ENCODE results near the gene PTPRG. TPM values are rescaled to one million over a fixed set of nuclear protein-coding genes. Genes with fewer than 3 reads are reported as not detected.

Gene PTPRG
- total RNA-seq, 1 experiment from 2014 or later = 0.74 TPM

GRCh38 chr3:61674596-61674995 is 113.2 kb downstream of the PTPRG start:
- ChIA-PET POLR2A (no interaction called here), CTCF (no interaction called here)
- ATAC-seq (no peak), DNase-seq (ENCODE audit: low read depth, low spot score) (no peak)
- in situ Hi-C loops (cut with HindIII; ENCODE audit: low pct_unique_long_range_greater_than_20kb, low sequenced_read_pairs) = no loop called here
- no peaks in the 10 kb centered on the region for H3K4me1 ChIP-seq (ENCODE audit: control insufficient read depth, insufficient read depth, low read length)
- H3K36me3 ChIP-seq (ENCODE audit: control insufficient read depth, insufficient read depth, low read length) = no peaks in the 10 kb centered on the region
- no TSS peak for BruUV-seq (replicated peaks)
- H3K9me3 ChIP-seq (ENCODE audit: control insufficient read depth, insufficient read depth, low read depth, low read length) = no peaks in the 10 kb centered on the region
- intact Hi-C loops (cut with micrococcal nuclease; ENCODE audit: unreplicated experiment) = no loop called here
- H3K27ac ChIP-seq (ENCODE audit: low read length) = no peak overlapping the region
- no peak overlapping the region for H3K4me3 ChIP-seq (ENCODE audit: low read depth in 2 of 2, low read length in 2 of 2)
- no peaks in the 10 kb centered on the region for H3K27me3 ChIP-seq (ENCODE audit: control insufficient read depth, insufficient read depth, low read length)
- TF ChIP-seq SIN3A (IDR thresholded peaks at IDR 0.05; ENCODE audit: borderline replicate concordance, insufficient read depth, low read depth, low read length) = no peak
- TF ChIP-seq TCF7L2 (IDR thresholded peaks at IDR 0.05; ENCODE audit: low read depth, low read length) = no peak
- TF ChIP-seq, protein P1, sequence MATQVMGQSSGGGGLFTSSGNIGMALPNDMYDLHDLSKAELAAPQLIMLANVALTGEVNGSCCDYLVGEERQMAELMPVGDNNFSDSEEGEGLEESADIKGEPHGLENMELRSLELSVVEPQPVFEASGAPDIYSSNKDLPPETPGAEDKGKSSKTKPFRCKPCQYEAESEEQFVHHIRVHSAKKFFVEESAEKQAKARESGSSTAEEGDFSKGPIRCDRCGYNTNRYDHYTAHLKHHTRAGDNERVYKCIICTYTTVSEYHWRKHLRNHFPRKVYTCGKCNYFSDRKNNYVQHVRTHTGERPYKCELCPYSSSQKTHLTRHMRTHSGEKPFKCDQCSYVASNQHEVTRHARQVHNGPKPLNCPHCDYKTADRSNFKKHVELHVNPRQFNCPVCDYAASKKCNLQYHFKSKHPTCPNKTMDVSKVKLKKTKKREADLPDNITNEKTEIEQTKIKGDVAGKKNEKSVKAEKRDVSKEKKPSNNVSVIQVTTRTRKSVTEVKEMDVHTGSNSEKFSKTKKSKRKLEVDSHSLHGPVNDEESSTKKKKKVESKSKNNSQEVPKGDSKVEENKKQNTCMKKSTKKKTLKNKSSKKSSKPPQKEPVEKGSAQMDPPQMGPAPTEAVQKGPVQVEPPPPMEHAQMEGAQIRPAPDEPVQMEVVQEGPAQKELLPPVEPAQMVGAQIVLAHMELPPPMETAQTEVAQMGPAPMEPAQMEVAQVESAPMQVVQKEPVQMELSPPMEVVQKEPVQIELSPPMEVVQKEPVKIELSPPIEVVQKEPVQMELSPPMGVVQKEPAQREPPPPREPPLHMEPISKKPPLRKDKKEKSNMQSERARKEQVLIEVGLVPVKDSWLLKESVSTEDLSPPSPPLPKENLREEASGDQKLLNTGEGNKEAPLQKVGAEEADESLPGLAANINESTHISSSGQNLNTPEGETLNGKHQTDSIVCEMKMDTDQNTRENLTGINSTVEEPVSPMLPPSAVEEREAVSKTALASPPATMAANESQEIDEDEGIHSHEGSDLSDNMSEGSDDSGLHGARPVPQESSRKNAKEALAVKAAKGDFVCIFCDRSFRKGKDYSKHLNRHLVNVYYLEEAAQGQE (IDR thresholded peaks at IDR 0.05; ENCODE audit: insufficient read depth in 1 of 2, low read depth in 2 of 2, low read length in 1 of 2) = no peak
- no peak for TF ChIP-seq POLR2AphosphoS5 (IDR thresholded peaks at IDR 0.05; ENCODE audit: low read depth, low read length)
- TF ChIP-seq, protein P2, sequence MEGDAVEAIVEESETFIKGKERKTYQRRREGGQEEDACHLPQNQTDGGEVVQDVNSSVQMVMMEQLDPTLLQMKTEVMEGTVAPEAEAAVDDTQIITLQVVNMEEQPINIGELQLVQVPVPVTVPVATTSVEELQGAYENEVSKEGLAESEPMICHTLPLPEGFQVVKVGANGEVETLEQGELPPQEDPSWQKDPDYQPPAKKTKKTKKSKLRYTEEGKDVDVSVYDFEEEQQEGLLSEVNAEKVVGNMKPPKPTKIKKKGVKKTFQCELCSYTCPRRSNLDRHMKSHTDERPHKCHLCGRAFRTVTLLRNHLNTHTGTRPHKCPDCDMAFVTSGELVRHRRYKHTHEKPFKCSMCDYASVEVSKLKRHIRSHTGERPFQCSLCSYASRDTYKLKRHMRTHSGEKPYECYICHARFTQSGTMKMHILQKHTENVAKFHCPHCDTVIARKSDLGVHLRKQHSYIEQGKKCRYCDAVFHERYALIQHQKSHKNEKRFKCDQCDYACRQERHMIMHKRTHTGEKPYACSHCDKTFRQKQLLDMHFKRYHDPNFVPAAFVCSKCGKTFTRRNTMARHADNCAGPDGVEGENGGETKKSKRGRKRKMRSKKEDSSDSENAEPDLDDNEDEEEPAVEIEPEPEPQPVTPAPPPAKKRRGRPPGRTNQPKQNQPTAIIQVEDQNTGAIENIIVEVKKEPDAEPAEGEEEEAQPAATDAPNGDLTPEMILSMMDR (IDR thresholded peaks at IDR 0.05) = no peak

DNA sequence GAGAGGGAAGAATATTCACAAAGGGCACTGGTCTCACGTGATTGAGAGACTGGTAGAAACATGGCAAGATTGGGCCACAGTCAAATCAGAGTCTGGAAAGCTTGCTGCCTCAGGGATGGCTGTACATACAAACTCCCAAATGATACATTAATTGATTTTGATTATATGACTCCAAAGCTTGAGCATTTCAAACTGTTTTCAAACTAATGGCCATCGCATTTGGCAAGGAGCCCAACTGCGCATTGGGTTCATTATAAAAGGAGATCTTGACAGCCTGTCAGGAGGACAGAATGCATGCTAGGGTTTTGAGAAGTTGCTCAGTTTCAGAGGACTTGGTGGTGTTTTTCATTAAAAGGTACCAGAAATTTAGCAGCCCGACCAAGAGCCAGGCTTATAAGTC is 117.7 kb downstream of the PTPRG start:
- Histone ChIP-seq H3K27ac (ENCODE audit: low read length) (no peak overlapping the region), H3K36me3 (ENCODE audit: control insufficient read depth, insufficient read depth, low read length) (no peaks in the 10 kb centered on the region), H3K9me3 (ENCODE audit: control insufficient read depth, insufficient read depth, low read depth, low read length) (no peaks in the 10 kb centered on the region), H3K4me1 (ENCODE audit: control insufficient read depth, insufficient read depth, low read length) (no peaks in the 10 kb centered on the region), H3K27me3 (ENCODE audit: control insufficient read depth, insufficient read depth, low read length) (no peaks in the 10 kb centered on the region), H3K4me3 (ENCODE audit: low read depth in 2 of 2, low read length in 2 of 2) (no peak overlapping the region)
- TF ChIP-seq POLR2AphosphoS5 (IDR thresholded peaks at IDR 0.05; ENCODE audit: low read depth, low read length) (no peak), SIN3A (IDR thresholded peaks at IDR 0.05; ENCODE audit: borderline replicate concordance, insufficient read depth, low read depth, low read length) (no peak), TCF7L2 (IDR thresholded peaks at IDR 0.05; ENCODE audit: low read depth, low read length) (no peak)
- TF ChIP-seq, protein P1 (IDR thresholded peaks at IDR 0.05; ENCODE audit: insufficient read depth in 1 of 2, low read depth in 2 of 2, low read length in 1 of 2) = no peak
- TF ChIP-seq, protein P2 (IDR thresholded peaks at IDR 0.05) = no peak
- ATAC-seq (no peak), DNase-seq (ENCODE audit: low read depth, low spot score) (no peak)
- BruUV-seq (replicated peaks) = no TSS peak
- ChIA-PET CTCF (no interaction called here), POLR2A (no interaction called here)
- intact Hi-C loops (cut with micrococcal nuclease; ENCODE audit: unreplicated experiment) (no loop called here), in situ Hi-C loops (cut with HindIII; ENCODE audit: low pct_unique_long_range_greater_than_20kb, low sequenced_read_pairs) (no loop called here)

Data from Panc1 (cell line).